HG03045 (cell line): ENCODE results near the gene FMO1.
A peak's percentile ranks its signal among the peaks of the same experiment; 100 is the strongest.
"Not testable (repeated sequence)": the region's sequence is repeated elsewhere in the genome, so short reads cannot be mapped to it uniquely, and the experiment has no call there.

ENCODE experiments used
- ATAC-seq: cut with Tn5 transposase; IDR thresholded peaks from one replicate; pipeline ENCODE4 v1.9.1; 2021; ENCODE audit warnings: mild to moderate bottlenecking, moderate library complexity; ENCODE audit not compliant: unreplicated experiment

FMO1 gene

GRCh38 chr1:171279234-171279633 lies 30.9 kb downstream of the FMO1 start:
- ATAC-seq: no peak

DNA sequence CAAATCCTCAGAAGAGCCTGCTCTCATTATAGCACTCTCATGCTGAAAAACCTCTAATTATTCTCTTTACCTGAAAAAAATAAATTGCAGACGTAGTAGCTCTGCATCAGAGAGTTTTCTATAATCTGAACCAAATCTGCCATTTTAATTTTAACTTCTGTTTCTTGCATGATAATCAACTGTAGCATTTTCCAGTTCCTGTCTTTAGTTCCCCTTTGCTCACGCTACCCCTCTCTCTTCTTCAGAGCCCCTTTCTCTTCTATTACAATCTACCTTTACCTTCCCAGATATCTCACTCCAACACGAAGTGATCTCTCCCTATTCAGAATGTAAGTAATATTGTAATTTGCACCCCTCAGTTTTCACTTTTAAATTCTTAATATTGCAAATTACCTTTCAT lies 31.4 kb downstream of the FMO1 start:
- ATAC-seq: no peak

- ATAC-seq: no peak
Measured at GRCh38 chr1:171280599-171280998, 32.3 kb downstream of the FMO1 start.

DNA sequence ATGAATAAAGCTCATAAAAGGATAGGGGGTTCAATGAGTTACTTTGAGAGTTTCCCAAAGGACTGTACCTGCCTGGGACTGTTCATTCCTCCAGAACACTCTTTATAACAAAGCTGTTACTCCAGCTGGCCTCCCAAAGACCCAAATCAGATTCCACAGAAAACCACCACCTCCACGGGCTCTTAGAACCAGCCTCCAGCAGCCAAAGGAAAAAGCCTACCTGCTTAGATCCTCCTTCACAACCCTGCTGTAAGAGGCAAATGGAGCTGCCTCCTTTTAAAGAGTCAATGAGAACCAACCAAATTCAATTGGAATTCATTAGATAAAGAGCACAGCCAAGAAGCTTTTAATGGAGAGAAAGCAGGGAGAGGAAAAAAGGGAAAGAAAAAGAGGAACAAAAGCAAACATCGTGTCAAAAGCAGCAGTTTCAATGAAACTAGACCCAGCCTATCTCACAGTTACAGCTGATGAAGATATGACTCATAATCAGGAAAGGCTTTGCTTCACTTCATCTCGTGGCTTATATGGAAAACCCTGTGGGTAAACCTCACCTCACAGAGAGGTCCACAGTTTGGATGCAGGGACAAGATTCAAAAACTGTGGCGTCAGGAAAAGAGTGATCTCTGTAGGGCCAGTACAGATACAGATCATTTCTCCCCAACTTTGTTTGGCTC lies 37.9 kb downstream of the FMO1 start:
- no peak for ATAC-seq

GRCh38 chr1:171290621-171291020 lies 42.3 kb downstream of the FMO1 start:
- ATAC-seq: no peak

GRCh38 chr1:171292799-171293198 lies 44.5 kb downstream of the FMO1 start:
- ATAC-seq: no peak

GRCh38 chr1:171295383-171295782 lies 47.1 kb downstream of the FMO1 start:
- ATAC-seq: not testable (repeated sequence)

DNA sequence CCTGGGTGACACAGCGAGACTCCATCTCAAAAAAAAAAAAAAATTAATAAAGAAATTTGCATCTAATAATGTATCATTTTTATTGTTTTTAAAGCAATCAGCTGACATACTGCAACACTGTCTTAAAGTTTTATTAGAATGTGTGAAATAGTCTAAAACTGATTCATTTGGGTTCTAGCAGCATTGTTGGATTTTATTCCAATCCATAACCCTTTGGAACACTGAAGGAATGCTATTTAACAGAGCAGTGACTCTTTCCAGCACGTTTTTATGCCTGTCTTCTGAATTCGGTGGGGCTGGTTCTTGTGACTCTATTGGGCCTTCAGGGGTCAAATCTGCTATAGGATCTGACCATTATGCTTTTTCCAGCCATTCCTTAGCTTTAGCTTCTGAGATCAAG lies 47.5 kb downstream of the FMO1 start:
- ATAC-seq: no peak

DNA sequence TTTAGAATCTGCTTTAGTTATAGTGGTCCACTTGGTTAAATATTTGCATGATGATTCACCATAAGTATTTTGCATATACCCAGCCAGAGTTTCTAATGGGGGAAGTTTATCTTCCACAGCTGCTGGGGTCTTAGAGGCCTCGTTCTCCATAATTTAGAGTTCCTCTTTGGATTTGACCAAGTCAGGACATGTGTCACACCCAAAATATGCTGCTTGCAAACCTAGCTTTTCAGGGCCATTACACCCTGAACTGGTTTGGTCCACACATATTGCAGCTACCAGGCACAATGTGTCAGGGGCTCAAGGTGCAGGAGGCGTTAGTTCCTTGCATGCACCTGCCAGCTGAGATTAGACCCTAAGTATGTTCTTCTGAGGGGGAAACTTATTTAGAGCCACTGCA lies 48.6 kb downstream of the FMO1 start:
- no peak for ATAC-seq

DNA sequence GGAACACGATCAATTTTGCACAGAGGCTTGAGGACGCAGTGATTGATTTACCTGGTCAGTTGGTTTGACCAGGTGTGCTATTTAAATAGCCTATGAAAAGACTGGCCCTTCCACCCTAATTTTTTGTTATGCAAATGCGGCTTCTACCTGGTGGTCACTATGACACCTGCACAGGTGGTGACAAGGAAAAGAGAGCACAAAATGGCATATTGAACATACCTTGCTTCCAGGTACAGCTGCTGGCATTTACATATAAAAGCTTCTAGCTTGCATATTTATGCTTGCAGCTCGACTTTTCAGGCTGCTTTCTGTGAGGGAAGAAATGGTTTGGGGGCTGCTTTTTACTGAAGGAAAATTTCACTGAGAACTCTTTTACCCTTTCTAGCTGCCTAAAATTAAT lies 50.4 kb downstream of the FMO1 start:
- no peak for ATAC-seq

- ATAC-seq: no peak
Measured at GRCh38 chr1:171299342-171299741, 51.0 kb downstream of the FMO1 start.

- ATAC-seq: no peak
Measured at GRCh38 chr1:171300401-171300800, 52.1 kb downstream of the FMO1 start.

DNA sequence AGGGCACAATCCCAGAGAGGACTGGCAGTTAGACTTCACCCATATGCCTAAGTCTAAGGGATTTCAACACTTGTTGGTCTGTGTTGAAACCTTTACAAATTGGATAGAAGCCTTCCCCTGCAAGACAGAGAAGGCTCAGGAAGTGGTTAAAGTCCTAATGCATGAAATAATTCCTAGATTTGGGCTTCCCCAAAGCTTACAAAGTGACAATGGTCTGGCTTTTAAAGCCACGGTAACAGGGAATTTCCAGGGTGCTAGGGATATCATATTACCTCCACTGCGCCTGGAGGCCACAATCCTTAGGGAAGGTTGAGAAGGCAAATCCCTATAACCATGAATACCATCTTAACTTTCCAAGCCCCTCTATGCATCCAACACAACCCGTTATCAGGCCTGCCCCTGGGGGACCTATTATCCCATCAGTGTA lies 62.4 kb downstream of the FMO1 start:
- ATAC-seq: no peak

GRCh38 chr1:171311771-171312558 lies 63.7 kb downstream of the FMO1 start:
- no peak for ATAC-seq

GRCh38 chr1:171313319-171313834 lies 65.1 kb downstream of the FMO1 start:
- ATAC-seq: peak; percentile 25

GRCh38 chr1:171313835-171314320 lies 65.6 kb downstream of the FMO1 start, which contains the start of gene FMO4:
Gene FMO4, plus strand, starts transcription at chr1:171314183. Its CDS starts 5,643 bp downstream, at chr1:171319826.
- peak; percentile 100 for ATAC-seq

GRCh38 chr1:171329251-171329650 lies 81.0 kb downstream of the FMO1 start:
- no peak for ATAC-seq

DNA sequence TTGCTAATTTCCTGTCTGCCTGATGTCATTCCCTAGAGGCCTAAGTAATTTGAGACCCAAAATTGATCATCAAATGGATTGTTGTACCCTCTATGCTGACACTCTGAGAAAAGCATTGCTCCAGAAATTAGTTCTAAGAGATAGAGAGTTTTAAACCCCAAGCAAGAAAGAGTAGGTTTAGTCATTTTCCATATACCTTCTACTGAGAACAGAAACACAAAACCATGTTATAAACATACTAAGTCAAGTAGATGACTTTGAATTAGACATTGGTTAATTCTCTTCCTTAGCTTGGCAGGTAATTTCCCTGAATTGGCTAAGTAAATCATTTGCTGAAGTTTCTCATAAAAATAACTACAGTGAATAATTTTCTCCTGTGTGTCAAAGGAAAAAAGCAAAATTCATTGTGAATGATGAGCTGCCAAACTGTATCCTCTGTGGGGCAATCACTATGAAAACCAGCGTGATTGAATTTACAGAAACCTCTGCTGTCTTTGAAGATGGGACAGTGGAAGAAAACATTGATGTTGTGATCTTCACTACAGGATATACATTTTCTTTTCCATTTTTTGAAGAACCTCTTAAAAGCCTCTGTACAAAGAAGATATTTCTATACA lies 85.8 kb downstream of the FMO1 start:
- ATAC-seq: no peak
